Stimulated activated CD8-positive, alpha-beta memory T cell treated with anti-CD3 and anti-CD28 coated beads, Interleukin-4, amount 100 ng/mL, for 24 hours (primary cell): Measurements from ENCODE around the gene RAB3GAP2.
"Not testable (repeated sequence)": the region's sequence is repeated elsewhere in the genome, so short reads cannot be mapped to it uniquely, and the experiment has no call there.

Experiments
- DNase-seq: peaks from one replicate; pipeline ENCODE4 v3.0.0-alpha.2; 2020; ENCODE audit warnings: low read depth

The RAB3GAP2 gene, protein sequence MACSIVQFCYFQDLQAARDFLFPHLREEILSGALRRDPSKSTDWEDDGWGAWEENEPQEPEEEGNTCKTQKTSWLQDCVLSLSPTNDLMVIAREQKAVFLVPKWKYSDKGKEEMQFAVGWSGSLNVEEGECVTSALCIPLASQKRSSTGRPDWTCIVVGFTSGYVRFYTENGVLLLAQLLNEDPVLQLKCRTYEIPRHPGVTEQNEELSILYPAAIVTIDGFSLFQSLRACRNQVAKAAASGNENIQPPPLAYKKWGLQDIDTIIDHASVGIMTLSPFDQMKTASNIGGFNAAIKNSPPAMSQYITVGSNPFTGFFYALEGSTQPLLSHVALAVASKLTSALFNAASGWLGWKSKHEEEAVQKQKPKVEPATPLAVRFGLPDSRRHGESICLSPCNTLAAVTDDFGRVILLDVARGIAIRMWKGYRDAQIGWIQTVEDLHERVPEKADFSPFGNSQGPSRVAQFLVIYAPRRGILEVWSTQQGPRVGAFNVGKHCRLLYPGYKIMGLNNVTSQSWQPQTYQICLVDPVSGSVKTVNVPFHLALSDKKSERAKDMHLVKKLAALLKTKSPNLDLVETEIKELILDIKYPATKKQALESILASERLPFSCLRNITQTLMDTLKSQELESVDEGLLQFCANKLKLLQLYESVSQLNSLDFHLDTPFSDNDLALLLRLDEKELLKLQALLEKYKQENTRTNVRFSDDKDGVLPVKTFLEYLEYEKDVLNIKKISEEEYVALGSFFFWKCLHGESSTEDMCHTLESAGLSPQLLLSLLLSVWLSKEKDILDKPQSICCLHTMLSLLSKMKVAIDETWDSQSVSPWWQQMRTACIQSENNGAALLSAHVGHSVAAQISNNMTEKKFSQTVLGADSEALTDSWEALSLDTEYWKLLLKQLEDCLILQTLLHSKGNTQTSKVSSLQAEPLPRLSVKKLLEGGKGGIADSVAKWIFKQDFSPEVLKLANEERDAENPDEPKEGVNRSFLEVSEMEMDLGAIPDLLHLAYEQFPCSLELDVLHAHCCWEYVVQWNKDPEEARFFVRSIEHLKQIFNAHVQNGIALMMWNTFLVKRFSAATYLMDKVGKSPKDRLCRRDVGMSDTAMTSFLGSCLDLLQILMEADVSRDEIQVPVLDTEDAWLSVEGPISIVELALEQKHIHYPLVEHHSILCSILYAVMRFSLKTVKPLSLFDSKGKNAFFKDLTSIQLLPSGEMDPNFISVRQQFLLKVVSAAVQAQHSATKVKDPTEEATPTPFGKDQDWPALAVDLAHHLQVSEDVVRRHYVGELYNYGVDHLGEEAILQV (N-terminal part only)

DNA sequence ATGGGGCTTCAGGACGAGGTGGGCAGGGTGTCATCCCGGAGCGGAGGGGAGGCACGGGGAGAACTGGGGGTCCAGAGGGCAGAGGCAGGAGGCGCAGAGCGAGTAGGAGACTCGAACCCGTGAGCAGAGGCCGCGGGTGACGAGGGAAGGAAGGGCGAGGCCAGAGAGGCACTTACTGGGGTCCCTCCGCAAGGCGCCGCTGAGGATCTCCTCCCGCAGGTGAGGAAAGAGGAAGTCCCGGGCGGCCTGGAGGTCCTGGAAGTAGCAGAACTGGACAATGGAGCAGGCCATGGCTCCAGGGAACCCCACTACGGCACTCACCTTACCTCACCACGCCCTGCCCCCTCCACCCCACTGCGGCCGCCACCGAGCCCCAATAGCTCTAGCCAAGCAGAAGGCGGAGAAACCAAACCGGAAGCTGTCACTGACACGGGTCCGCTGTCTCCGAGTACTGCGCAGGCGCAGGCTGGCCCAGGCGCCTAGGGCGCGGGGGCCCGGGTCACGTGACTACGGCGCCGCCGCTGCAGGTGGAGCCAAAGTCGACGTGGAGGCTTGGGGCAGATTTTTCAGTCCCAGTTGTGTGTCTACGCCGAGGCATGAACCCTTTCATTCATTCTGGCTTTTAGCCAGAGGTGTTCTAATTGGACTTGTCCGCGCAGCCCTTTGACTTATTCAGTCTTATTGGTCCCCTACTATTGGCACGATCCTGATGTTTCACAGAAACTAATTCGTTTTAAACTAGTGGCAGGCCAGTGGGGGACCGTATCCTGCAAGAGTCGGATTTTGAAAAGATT, at the start of gene RAB3GAP2:
Gene RAB3GAP2, minus strand, starts transcription at position 407 of the 794 bp plus-strand sequence. Its CDS starts 116 bp downstream, at position 291.
- DNase-seq, result peak; percentile 97

DNA sequence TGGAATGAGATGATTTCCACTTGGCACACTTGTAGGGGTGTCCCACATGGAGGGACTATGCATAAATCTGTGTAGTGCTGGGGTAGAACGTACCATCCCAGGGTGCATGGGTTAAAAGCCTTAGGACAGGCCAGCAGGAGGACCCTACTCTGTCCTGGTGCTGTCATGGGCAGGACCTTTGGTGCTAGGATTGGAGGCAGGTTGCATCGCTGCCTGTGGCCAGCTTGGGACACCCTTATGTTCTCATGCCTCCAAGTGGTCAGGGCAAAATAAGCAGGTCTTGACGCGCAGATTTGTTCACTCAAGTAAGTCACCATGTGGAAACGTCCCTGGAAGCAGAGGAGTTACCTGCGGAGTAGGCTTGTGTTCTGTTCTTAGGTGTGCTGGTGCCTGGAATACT, 49.5 kb upstream of the RAB3GAP2 start:
- no peak for DNase-seq

DNA sequence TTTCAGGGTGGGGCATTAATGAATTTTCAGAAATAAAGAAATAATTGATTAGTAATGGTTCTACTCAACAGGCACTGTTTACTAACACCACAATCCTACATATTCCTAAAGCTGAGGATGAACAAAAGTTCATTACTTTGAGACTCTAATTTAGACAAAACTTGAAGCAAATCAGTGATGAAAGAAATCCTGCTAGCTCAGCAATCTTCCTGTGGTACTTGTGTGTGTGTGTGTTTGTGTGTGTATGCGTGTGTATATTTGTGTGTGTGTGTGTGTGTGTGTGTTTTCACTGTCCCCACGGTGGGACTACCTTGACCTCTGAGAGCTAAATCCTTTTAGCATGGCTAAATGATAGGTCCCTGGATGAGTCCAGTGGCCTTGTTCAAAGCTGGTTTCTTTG, 48.5 kb upstream of the RAB3GAP2 start:
- DNase-seq, result no peak

DNA sequence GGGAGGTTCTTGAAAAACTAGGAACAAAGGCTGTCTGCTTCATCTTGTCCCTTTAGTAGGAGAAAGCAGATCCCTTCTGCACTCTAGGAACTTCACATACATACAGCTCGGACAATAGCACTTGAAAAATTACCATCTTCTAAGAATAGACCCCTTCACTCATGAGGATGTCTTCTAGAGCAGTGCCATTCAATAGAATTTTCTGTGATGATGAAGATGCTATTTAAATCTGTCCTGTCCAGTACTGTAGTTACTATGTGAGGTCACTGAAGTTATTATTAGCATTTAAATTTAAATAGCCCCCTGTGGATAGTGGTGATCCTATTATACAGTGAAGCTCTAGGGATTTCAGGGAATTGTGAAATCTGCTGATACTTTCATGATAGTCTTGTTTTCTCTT, 46.4 kb upstream of the RAB3GAP2 start:
- no peak for DNase-seq

DNA sequence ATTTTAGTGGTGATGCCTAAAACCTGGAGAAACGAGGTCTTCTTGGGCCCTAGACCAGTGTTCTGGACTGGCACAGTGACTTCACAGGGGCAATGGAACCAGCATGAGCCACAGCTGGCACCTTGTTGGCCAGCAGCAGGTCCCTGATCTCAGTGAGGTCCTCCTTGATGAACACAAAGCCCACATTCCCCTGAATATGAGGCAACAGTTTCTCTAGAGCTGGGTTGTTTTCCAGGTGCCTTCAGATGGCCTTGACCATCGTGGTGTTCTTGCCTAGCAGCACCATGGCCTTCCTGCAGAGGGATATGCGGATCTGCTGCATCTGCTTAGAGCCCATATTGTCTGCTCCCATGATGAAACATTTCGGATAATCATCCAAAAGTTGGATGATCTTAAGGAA, 44.9 kb upstream of the RAB3GAP2 start:
- no peak for DNase-seq

DNA sequence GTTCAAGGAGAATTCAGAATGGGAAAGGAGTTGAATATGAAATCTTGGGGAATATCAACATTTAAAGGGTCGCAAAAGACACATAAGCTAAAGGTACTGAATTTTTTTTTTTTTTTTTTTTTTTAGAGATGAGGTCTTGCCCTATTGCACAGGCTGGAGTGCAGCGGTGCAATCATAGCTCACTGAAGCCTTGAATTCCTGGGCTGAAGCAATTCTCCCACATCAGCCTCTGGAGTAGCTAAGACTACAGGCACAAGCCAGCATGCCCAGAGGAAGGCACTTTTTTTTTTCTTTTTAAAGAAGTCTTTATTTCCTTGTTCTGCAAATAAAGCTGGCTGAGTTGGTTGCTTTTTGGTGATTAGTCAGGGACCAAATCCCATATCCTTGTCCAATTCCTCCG, 44.1 kb upstream of the RAB3GAP2 start:
- no peak for DNase-seq

DNA sequence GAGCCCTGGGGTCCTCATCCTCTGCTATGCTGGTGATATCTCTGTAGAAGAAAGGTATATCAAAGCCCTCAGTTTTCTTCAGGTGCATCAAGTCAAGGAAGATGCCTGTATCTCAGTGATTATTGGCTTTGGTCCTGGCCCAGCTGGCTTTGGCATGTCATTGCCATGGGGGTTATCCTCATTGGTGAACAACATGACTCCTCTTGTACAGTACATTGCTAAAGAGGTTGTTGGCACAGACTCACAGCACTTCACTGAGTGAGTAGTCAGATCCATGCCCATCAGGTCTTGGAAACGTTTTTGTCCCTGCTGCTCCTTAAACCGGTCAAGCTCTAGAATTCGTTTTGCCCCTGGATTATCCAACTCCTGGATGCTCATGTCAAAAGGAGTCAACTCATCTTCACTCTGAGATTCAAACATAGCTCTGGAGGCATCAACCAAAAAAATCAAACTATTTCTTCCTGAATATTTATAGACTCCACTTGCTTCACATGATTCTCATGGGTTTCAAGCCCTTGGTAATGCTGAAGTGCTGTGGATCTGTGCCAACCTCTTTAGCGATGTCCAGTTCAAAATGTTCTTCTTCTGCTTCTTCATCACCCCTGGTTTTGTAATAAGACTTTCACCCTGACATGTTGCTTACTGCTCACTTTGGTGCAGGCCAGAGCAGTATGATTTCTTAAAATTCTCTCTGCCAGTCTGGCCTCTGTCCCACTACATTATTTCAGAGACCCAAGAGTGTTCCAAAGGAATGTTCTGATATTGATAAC, 43.0 kb upstream of the RAB3GAP2 start:
- no peak for DNase-seq

DNA sequence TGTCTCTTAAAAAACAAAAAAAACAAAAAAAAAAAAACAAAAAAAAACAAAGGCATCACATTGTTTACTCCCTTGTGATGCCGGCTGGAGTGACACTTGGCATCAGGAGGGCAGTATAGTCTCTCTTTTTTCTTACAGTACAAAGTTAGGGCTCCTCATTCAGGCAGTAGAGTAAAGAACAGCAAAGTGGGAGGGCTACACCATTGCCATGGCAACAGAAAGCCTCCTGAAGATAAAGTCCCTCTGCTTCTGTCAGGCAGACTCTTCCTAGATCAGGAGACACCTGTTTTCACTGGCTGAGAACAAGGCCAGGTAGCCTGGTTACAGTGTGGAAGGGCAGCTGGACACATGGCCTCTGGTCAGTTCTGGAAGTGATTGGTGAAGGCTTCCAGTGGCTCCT, 41.3 kb upstream of the RAB3GAP2 start:
- no peak for DNase-seq

DNA sequence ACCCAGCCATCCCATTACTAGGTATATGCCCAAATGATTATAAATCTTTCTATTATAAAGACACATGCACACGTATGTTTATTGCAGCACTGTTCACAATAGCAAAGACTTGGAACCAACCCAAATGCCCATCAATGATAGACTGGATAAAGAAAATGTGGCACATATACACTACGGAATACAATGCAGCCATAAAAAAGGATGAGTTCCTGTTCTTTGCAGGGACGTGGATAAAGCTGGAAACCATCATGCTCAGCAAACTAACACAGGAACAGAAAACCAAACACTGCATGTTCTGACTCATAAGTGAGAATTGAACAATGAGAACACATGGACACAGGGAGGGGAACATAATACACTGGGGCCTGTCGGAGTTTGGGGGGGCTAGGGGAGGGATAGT, 37.9 kb upstream of the RAB3GAP2 start:
- DNase-seq, result not testable (repeated sequence)

DNA sequence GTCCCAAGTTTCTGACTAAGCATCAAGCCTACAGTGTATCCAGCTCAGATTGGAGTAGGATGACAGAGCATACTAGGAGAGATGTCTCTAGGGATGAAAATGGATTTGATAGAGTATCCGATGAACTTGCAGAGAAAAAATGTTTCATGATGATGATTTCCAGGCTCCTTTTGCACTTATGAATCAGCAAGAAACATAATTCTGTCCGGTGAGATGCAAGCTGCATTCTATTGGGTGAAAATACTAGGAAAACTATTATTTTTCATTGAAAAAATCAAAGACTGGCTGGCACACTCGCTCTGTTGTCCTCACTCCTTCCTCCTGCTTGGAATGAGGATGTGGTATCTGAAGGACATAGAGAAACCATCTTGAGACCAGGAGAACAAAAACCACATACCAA, 35.4 kb upstream of the RAB3GAP2 start:
- no peak for DNase-seq

DNA sequence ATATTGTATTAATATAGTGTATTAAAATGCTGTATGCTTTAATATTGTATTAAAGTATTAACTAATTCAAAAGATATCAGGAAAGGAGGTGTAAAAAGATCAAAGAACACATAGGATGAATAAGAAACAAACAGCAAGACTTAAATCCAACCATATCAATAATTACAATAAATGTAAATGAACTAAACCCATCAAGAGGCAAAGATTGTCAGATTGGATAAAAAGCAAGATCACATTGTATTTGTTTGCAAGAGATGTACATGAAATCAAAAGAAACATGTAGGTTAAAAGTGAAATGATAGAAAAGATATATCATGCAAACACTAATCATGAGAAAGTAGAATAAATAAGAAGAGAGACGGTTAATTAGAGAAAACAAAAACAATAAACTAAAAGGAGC, 34.1 kb upstream of the RAB3GAP2 start:
- DNase-seq, result no peak

DNA sequence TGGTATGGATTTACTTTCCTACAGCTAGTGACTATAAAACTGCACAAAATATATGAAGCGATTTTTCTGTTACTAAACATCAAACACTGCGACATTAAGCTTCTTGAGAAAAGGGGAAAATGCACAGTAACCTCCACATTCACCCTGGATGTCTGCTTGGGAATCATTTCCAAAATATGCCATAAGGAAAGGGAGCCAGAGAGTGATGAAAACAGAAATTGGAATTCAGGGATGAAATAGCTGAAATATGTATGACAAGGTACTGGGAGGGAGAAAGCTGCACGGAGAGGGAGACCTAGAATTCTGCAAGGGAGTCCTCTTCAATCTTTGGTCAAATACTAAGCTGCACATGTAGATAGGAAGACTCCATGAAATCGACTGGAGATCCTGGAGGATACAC, 31.6 kb upstream of the RAB3GAP2 start:
- no peak for DNase-seq

DNA sequence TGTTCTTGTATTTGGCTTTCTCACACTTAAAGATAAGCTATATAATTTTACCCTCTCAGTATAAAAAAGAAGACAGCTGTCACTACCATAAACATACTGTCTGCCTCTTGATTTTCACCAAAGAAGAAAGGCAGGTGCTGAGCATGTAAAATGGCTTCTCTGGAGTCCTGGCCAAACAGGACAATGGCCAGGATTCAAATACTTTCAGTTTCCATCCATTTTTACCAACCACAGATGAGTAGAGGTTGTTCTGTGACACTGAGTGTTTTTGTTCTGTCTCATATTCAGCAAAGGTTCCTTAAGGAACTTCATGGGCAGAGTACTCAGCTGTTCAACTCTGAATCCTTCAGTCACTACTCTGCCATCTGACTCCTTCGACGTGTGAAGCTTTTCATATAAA, 29.4 kb upstream of the RAB3GAP2 start:
- DNase-seq, result no peak

DNA sequence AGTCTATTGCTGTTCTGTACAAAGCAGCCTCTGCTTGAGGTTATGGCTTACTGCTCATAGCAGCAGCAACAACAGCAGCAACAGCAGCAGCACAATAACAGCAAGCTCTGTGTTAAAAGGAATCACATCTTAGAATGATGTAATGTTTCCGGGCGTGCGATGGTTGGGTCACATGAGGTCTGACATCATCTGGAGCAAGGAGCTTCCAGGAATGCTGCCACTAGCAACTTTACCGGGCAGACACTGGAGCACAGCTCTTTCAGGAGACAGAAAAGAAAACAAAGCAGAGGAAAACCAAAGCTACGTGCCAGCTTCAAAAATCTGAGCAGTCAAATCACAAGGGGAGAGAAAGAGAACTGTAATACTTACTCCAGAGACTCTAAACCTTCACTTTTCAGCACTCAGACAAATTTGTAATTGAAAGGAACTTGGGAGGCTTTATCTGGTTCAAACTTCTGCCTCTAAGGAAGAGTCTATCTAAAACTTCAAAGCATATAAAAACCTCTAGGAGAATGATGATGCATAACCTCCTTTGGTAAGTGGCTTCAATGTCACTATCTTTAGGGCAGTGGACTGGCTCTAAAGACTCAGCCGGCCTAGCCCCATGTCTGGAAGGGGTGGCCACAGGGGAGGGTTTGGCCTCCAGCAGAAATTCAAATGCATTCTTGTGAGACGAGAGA, 28.3 kb upstream of the RAB3GAP2 start:
- DNase-seq, result no peak

DNA sequence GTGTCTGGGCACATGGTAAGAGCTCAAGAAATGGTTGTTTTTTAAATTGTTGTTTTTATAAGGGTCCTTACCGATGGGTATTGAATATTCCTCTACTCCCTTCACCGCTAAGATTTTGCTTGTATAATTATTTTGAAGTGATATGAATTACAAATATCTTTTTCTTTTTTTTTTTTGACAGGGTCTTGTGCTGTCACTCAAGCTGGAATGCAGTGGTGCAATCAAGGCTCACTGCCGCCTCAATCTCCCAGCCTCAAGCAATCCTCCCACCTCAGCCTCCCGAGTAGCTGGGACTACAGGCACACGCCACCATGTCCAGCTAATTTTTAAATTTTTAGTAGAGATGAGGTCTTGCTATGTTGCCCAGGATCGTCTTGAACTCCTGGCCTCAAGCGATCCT, 27.1 kb upstream of the RAB3GAP2 start:
- no peak for DNase-seq

DNA sequence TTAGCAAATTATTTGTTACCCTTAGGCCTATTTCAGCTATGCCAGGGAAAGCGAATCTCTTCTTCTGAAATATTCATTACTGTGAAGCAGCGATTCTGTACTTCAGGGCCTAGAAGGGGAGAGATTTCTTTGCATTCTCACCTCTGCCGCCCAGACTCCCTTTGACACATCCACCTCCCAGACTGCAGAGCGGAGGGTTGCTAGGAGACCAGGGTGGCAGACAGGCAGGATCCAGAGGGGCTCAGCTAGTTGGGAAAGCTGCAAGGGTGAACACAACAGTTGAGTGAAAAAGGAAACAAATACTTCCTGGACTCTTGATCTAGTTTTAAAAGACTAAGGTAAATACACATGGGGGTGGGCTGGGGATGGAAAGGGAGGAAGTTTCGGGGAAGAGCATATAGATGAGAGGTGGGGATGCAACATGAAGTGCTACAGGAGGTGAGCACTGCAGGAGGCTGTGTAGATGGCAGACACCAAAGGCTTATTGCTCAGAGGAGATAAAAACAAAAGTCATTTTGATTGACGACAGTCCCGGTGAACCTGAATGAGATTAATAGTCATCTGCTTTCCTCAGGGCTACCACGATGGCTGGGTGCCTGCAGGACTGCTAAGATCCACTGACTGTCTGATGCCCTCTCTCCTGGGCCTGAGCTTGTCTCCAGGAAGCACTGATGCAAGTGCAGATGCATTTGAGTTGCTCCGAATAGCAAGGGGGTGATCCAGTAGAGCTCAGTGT, 26.4 kb upstream of the RAB3GAP2 start:
- no peak for DNase-seq

DNA sequence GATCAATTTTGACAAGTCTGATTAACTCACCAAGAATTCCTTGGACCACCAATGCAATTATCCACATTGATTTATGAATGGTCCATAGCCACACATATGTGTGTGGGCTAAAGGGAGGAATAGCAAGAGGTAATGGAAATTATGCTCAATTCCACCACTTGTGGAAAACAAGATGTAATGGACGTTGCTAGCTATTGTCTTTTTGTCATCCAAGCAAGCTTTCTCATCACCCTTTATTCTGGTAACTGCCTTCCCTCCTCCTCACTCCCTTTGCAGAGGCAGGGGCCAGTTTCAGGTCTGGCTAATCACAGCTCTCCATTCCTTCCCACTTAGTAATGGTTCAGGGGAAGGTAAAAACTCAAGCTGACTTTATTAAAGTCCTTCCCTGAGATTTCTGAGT, 24.7 kb upstream of the RAB3GAP2 start:
- DNase-seq, result no peak

DNA sequence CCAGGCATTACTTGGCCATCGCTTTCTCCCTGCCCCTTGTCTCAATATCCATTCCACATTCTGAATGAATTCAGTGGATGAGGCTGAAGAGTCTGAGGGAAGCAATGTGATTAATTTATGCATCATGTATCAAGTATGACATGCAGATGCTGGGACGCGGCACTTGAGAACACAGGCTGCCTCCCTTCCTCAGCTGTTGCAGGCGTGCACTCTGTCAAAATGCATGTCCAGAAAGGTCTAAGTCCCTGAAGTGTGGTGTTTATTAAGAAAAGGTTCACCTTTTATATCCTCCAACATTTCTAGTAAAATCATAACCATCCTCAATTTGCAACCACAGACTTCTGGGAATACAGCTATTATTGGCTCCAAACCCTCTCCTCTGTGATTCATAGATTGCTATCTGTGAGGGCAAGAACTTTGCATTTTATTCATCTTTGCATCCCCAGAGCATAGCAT, 22.6 kb upstream of the RAB3GAP2 start:
- no peak for DNase-seq

DNA sequence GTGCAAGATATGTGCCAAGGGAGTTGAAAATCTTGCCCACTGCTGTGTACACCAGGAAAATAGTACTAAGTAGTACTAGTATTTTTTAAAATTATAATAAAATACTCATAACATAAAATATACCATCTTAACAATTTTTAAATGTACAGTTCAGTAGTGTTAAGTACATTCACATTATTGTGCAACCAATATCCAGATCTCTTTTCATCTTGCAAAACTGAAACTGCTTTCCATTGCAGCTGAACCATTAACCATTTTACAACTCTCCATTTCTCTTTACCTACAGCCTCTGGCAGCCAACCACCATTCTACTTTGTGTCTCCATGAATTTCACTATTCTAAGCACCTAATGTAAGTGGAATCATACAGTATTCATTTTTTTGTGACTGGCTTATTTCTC, 19.3 kb upstream of the RAB3GAP2 start:
- DNase-seq, result no peak
